ENCODE measurements around the gene TRPM6.
A peak's percentile ranks its signal among the peaks of the same experiment; 100 is the strongest.
"Not testable (repeated sequence)": the region's sequence is repeated elsewhere in the genome, so short reads cannot be mapped to it uniquely, and the experiment has no call there.

The TRPM6 gene

GRCh38 chr9:74856989-74857388 is 30.7 kb downstream of the TRPM6 start:
- no peak for DNase-seq (ENCODE audit: low spot score)

GRCh38 chr9:74855072-74855471 is 32.6 kb downstream of the TRPM6 start:
- DNase-seq (ENCODE audit: low spot score) = no peak

- DNase-seq (ENCODE audit: low spot score) = not testable (repeated sequence)
Measured at GRCh38 chr9:74853024-74853423, 34.7 kb downstream of the TRPM6 start.

GRCh38 chr9:74848153-74848525 is 39.6 kb downstream of the TRPM6 start:
- DNase-seq (ENCODE audit: low spot score) = no peak

DNA sequence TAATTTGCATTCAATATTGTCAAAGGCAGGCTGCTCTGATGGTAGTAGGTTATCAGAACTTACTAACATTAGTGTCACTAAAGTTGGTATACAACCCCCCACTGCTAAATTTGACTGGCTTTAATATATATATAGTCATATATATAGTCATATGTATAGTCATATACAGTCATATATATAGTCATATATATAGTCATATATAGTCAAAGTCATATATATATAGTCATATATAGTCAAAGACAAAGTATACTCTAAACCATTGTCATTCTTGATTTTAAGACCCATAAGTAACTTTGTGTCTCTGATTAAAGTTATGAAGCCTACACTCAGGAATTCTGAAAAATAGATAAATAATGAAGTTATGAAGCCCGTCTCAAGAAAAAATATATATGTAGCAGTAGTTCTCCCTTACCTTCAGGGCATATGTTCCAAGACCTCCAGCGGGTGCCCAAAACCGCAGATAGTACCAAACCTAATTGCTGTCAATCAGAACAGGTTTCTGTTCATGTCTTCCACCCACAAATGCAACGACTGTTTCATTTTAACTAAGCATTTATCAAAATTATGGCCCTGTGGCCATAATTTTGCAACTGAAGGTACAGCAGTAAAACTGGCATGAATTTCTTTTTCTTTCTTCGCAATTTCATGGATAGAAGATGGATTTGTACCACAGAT is 40.1 kb downstream of the TRPM6 start:
- no peak for DNase-seq (ENCODE audit: low spot score)

- DNase-seq (ENCODE audit: low spot score) = no peak
Measured at GRCh38 chr9:74846766-74847165, 41.0 kb downstream of the TRPM6 start.

DNA sequence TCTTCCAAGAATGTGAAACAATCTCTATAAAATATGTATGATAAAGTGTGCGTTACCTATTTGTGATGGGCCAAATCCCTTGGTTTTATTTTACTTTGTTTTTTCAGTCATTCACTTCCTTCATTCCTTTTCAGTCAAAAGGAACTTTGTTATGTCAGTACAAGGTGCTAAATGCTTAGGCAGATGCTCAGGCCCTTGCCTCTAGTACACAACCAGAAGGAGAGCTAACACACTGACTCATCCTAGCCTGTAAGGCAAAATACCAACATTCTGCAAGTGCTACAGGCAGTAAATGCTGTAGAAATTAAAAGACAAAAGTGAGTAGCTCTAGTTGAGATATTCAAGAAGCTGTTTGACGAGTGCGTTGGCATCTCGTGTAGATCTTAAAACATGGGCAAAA is 49.4 kb downstream of the TRPM6 start:
- no peak for DNase-seq (ENCODE audit: low spot score)

DNA sequence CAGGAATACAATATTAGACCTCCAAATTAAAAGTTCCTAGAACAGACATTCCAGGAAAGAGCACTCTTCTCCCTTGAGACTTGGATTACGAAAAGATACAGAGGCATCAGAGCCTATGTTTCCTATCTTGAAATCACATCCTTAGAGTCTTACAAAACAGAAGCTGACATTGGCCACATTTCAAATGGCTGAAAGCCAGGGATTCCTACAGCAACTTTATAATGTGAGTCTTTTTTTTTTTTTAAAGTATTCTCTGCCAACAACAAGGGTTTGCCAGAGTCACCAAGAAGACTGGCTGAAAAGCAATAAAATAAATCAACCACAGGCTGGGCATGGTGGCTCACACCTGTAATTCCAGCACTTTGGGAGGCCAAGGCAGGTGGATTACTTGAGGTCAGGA is 63.1 kb downstream of the TRPM6 start:
- DNase-seq (ENCODE audit: low spot score) = peak; percentile 30

DNA sequence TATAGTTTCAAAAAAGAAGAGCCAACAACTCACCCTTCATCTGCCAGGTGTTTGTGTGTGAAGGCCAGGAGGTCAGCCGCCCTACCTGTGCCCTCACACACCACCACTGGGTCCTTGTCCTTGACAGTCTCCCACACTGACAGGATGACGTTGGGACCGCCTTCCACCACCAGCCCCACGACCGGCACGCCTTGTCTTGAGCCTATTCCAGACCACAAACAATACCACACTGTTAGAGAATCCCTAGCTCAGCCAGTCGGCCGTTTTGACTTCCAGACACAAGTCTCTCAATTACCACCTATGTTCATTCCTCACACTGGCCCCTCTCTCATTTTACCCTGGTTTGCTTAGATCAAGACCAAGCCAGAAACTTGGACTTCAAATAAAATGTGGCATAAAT is 66.1 kb downstream of the TRPM6 start:
- DNase-seq (ENCODE audit: low spot score) = no peak

GRCh38 chr9:74817816-74818215 is 69.9 kb downstream of the TRPM6 start:
- DNase-seq (ENCODE audit: low spot score) = no peak

- no peak for DNase-seq (ENCODE audit: low spot score)
Measured at GRCh38 chr9:74817281-74817810, 70.4 kb downstream of the TRPM6 start.

DNA sequence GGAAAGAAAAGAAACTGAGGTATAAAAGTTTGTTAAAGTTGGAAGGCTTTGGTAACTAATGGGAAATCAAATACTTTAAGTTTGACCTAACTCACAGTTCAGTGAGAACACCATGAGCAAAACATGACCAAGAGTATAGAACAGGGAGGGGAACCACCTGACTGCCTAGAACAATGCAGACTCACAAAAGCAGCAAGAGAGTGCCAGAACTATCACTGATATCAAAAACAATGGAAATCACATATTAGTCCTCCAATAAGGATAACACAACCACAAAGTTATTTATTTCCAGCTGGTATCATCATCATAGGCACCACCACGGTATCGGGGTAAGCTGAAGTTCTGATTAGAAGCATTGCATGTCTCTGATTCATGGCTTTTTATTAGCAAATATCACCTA is 77.5 kb downstream of the TRPM6 start:
- no peak for DNase-seq (ENCODE audit: low spot score)

DNA sequence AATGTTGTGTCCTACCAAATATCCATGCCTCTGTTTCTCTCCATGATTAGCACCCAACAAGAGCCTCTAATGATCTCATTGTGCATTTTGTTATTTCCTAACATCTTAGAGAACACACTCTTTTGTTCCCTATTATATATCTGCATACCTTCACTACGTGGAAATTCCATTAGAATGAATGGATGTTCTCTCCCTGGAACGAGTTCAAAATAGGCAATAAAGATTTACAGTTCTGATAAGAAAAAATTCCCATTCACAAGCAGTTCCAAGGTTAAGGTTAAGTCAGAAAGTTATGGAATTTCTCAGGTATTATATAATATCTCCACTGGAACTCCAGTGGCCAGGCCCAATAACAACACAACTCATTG is 83.7 kb downstream of the TRPM6 start:
- DNase-seq (ENCODE audit: low spot score) = no peak

DNA sequence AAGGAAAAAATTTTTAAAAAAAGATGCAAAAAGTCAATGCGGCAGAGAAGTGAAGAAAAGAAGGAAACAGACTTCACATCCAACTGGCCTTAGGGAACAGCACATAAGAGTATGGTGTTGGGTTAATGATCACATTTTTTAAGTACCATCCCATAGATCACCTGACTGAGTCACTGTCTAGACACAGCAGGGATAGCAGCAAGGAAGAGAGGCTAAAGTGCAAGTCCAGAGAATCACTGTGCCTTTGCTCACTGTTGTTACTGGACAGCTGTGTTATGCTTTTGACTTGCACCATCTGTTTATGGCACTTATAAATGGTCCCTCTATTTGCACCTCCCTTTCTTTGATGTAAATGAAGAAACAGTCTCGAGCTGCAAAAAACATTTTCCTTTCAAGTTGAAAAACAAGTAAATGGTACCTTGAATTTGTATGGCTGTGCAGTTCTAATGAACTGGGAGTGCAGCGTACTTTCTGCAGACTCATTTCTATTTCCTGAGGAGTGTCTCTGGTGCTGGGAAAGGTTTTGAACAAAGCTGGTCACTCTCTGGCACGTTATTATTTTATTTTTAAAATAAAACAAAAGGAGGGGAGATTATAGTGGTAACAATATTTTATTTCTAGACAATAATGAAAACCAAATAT is 84.2 kb downstream of the TRPM6 start:
- DNase-seq (ENCODE audit: low spot score) = no peak

DNA sequence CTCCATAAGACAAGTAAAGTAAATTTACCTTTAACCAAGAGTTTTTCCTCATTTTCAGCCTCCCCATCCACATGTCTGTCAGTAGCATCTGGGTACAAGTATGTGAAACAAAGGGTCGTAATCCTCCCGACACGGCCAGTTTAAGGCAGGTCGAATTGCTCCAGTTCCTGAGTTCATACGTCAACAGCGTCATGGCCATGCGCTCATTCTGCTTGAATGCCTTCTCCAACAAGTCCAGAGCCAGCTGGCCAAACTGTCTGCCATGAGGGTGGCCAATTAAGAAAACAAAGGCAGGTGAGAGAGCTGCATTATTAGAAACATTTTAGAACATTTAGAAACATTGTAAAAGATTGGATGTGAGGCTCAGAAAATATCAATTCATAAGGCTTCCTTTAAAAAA is 87.5 kb downstream of the TRPM6 start:
- DNase-seq (ENCODE audit: low spot score) = no peak

- DNase-seq (ENCODE audit: low spot score) = no peak
Measured at GRCh38 chr9:74795803-74796202, 91.9 kb downstream of the TRPM6 start.

- DNase-seq (ENCODE audit: low spot score) = no peak
Measured at GRCh38 chr9:74795081-74795480, 92.6 kb downstream of the TRPM6 start.

GRCh38 chr9:74784506-74784905 is 103.2 kb downstream of the TRPM6 start:
- no peak for DNase-seq (ENCODE audit: low spot score)

DNA sequence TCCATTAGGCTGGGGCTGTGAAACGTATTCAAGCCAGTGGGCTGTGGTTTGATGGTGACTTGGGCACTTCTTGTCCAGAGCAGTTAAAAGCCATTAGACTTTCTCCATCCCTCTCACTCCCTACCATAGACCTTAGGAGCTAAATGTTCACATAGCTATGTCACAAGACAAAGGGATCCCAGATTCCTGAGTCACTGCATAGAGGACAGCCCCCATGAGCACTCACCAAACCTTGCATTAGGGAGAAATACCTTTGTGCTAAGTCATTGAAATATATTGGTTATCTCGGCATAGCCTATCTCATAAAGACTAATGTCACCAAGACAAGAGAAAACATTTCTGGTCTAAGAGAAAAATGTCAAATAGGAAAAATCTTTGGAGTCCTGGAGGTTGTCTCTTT is 104.3 kb downstream of the TRPM6 start:
- DNase-seq (ENCODE audit: low spot score) = no peak

DNA sequence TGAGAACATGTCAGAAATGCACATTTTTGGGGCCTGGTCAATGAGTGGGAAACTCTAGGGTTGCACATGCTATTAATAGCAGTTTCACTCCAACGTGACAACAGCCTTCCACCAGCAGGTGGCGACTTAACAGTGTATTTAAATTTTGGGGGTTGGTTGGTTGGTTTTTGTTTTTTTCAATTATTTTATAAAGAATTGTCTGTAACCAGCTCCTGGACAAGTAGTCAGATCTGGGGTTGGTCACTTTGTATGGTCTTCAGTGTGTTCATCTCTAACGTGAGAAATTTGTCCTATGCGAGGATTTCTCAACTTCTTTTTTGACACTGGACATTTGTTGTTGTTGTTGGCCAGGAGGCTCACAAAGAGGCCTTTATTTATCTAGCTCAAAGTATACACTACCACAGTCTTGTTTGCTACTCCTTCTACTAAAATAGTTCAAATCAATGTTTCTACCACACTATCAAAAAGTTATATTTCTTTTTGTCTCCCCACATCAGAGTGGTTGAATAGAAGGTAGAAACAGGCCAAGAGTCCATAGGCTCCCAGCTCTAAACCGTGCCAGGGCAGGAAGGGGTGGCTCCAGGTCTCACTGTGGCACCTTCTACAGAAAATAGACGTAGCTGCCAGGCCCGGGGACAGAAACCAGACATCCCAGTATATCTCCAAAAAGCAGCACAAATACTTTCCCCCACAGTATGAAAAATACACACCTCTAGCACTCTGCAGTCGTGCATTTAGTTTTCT is 110.4 kb downstream of the TRPM6 start:
- peak; percentile 59 for DNase-seq (ENCODE audit: low spot score)

- no peak for DNase-seq (ENCODE audit: low spot score)
Measured at GRCh38 chr9:74775396-74775795, 112.3 kb downstream of the TRPM6 start.

- peak; percentile 77 for DNase-seq (ENCODE audit: low spot score)
Measured at GRCh38 chr9:74773886-74774479, 113.7 kb downstream of the TRPM6 start.

DNA sequence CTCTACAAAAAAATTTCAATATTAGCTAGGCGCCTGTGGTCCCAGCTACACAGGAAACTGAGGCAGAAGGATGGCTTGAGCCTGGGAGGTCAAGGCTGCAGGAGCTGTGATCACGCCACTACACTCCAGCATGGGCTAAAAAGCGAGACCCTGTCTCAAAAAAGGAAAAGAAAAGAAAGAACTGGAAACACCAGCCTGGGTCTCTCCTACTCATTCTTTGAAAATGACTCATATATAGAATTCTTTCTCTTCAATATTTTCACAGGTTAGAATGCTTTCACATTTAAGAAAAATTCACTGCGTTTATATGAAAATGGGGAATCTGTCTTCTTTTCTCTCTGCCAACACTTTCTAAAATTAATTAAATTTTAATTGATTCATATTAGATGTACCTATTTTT is 115.6 kb downstream of the TRPM6 start:
- DNase-seq (ENCODE audit: low spot score) = no peak
